NB4 (cell line): ENCODE results near the gene ZNF273.

Experiments
- DNase-seq: peaks from one replicate; pipeline ENCODE4 v3.0.0; 2010; ENCODE audit warnings: low read depth
- H3K4me3 ChIP-seq: one replicate; pipeline ENCODE4 v1.5.1; 2011; ENCODE audit warnings: mild to moderate bottlenecking, low read depth, low read length, moderate library complexity
- MYC ChIP-seq: IDR thresholded peaks from 2 replicates; pipeline ENCODE4 v1.6.1; 2011; ENCODE audit warnings: low read depth, low read length
- POLR2A ChIP-seq: IDR thresholded peaks from 2 replicates; pipeline ENCODE4 v1.6.1; 2011; ENCODE audit warnings: mild to moderate bottlenecking; ENCODE audit not compliant: insufficient read length; ENCODE audit errors: extremely low read depth
- TF ChIP-seq, protein P1 (sequence below): IDR thresholded peaks from one replicate; pipeline ENCODE4 v1.5.1; 2012; ENCODE audit warnings: low read depth, low read length
- TF ChIP-seq, protein P2 (sequence below): IDR thresholded peaks from 2 replicates; pipeline ENCODE4 v1.6.1; 2011; ENCODE audit warnings: low read depth, low read length

Gene ZNF273

DNA sequence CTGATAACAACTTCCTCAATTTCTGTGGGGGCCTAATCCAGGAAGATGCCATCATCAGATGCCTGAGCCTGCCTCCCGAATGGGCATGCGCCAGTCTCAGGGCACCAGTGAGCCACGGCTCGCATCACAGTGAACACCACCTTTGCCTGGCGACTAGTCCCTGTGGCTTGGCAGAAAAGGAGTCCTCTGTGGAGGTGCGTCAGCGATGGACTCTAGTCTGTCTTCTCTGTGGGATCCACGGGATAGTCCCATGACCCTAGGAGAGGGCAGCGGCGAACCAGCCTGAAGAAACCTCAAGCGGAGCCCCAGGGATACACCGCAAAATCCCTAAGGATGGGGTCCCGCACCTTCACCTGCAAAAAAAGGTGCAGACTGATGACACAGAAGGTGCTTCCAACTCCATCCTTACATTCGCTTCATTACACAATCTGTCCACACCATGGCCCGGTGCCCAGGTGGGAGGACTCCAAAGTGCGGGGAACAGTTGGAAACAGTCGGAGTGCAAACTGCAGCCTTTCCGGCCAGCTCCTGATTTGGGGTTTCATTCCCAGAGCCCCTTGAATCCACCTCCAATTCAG, 35.1 kb upstream of the ZNF273 start:
- no peak for DNase-seq
- no peak overlapping the region for H3K4me3 ChIP-seq
- TF ChIP-seq, protein P1, sequence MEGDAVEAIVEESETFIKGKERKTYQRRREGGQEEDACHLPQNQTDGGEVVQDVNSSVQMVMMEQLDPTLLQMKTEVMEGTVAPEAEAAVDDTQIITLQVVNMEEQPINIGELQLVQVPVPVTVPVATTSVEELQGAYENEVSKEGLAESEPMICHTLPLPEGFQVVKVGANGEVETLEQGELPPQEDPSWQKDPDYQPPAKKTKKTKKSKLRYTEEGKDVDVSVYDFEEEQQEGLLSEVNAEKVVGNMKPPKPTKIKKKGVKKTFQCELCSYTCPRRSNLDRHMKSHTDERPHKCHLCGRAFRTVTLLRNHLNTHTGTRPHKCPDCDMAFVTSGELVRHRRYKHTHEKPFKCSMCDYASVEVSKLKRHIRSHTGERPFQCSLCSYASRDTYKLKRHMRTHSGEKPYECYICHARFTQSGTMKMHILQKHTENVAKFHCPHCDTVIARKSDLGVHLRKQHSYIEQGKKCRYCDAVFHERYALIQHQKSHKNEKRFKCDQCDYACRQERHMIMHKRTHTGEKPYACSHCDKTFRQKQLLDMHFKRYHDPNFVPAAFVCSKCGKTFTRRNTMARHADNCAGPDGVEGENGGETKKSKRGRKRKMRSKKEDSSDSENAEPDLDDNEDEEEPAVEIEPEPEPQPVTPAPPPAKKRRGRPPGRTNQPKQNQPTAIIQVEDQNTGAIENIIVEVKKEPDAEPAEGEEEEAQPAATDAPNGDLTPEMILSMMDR: no peak
- TF ChIP-seq, protein P2, sequence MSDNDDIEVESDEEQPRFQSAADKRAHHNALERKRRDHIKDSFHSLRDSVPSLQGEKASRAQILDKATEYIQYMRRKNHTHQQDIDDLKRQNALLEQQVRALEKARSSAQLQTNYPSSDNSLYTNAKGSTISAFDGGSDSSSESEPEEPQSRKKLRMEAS: no peak
- TF ChIP-seq MYC (no peak), POLR2A (no peak)

DNA sequence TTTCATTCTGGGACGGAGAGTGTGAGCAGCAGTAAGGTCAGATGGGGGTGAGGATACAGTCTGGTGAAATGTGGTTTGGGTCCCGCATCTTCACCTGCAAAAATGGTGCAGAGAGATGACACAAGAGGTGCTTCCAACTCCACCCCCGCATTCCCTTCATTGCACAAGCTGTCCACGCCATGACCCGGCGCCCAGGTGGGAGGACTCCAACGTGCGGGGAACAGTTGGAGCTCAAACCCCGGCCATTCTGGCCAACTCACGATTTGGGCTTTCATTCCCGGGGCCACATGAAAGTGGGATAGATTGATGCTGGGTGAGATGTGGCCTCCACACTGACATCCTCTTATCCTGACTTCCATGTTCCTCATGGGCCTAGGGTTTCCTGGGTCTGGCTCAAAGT, 34.6 kb upstream of the ZNF273 start:
- TF ChIP-seq, protein P1: no peak
- TF ChIP-seq POLR2A: no peak
- TF ChIP-seq, protein P2: no peak
- no peak for TF ChIP-seq MYC

DNA sequence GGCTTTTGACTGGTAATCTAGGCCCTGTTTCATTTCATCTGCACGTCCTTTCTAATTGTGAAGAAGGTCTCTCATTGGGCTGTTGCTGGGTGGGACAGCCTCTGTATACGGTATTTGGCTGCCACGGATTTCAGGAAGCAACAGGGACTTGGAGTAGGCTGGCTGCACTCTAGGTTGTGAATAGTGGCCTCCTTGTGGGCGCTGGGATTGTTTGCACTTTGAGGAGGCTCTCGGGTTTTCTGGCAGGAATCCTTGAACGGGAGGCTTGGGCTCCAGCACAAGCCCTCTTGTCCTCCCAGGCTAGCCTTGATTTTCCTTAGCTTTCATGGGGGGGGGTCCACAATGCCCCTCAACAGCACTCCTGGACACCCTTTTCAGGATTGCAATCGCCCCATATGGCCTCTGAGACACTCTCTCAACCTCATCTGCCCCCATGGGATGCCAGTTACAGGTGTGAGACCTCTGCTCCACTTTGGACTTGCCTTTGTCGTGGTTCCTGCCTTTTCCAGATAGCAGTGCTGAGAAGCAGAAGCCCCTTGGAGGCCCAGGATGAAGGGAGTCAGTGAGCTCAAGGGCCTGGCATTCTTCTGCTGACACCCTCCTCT, 33.9 kb upstream of the ZNF273 start:
- H3K4me3 ChIP-seq: no peak overlapping the region
- TF ChIP-seq, protein P1: no peak
- TF ChIP-seq MYC (no peak), POLR2A (no peak)
- TF ChIP-seq, protein P2: no peak
- DNase-seq: no peak

More for the DNA sequence above, 34.6 kb upstream of the ZNF273 start:
- no peak for DNase-seq
- no peak overlapping the region for H3K4me3 ChIP-seq

DNA sequence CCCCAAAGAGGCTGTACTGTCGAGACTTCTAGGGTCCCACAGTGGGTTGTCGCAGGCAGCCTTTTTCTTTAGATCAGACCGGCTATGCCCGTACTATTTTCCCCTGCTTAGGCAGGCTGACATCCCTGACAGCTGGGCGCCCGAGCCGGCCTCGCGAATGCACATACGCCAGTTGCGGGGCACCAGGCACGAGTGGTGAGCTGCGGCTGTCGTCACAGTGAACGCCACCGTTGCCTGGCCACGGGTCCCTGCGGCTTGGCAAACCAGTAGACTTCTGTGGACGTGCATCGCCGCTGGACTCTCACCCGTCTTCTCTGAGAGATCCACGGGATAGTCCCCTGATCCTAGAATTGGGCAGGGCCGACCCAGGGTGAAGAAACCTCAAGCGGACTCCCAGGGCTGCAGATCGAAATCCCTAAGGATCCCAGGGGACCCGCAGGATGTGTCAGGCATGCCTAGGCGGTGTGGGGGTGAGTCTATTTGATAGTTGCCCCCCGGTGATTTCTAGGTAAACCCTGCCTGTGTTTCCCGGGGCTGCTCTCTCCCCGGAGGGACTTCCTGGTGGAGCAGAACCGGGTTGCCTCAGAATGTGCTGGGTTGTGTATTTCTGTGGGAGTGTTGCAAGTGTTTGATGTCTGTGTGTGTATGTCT, 33.0 kb upstream of the ZNF273 start:
- TF ChIP-seq POLR2A: no peak
- no peak overlapping the region for H3K4me3 ChIP-seq
- no peak for DNase-seq

DNA sequence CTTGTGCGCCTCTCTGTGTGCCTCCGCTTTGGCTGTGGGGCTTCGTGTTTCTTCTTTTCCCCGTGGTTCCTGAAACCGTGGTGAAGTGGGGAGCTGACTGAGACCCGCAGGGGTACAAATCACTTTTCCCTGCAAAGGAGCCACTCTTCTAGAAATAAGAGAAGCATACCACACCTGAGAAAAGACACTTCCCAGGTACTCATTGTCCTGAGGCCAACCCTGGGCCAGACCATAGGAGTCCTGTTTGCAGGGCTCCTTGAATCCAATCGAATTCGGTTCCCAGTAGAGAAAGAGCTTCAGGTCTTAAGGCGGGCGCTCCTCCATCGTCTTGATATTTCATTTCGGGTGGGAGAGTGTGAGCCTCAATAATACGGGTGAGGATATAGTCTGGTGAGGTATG, 32.4 kb upstream of the ZNF273 start:
- TF ChIP-seq, protein P2: no peak
- TF ChIP-seq MYC (no peak), POLR2A (no peak)
- TF ChIP-seq, protein P1: no peak
- H3K4me3 ChIP-seq: no peak overlapping the region
- no peak for DNase-seq

DNA sequence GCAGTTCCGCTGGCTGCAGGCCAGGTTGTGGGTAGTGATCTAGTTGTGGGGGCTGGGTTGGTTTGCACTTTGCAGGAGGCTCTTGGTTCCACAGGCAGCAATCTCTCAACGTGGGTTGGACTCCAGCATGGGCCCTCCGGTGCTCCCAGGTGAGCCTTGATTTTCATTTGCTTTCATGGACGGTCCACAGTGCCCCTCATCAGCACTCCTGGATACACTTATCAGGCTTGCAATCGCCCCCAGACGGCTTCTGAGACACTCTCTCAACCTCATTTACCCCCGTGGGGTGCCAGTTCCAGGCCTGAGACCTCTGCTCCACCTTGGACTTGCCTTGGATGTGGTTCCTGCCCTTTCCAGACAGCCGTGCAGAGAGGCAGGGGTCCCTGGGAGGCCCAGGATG, 31.3 kb upstream of the ZNF273 start:
- no peak for DNase-seq
- no peak overlapping the region for H3K4me3 ChIP-seq
- TF ChIP-seq, protein P2: no peak
- TF ChIP-seq, protein P1: no peak
- TF ChIP-seq MYC (no peak), POLR2A (no peak)
